Measurements from ENCODE around the gene CTDSPL2.

The CTDSPL2 gene

GRCh38 chr15:44519537-44519936 is 92.1 kb downstream of the CTDSPL2 start:
- TF ChIP-seq GATA3 (IDR thresholded peaks at IDR 0.05; ENCODE audit: low read depth, low read length) (no peak), GATA2 (IDR thresholded peaks at IDR 0.05; ENCODE audit: low read depth, low read length) (no peak)

- TF ChIP-seq GATA3 (IDR thresholded peaks at IDR 0.05; ENCODE audit: low read depth, low read length) (no peak), GATA2 (IDR thresholded peaks at IDR 0.05; ENCODE audit: low read depth, low read length) (no peak)
These were observed 97.6 kb downstream of the CTDSPL2 start for GRCh38 chr15:44525018-44525417.

GRCh38 chr15:44527241-44527640 is 99.8 kb downstream of the CTDSPL2 start:
- no peak for TF ChIP-seq GATA3 (IDR thresholded peaks at IDR 0.05; ENCODE audit: low read depth, low read length)
- no peak for TF ChIP-seq GATA2 (IDR thresholded peaks at IDR 0.05; ENCODE audit: low read depth, low read length)

- TF ChIP-seq GATA3 (IDR thresholded peaks at IDR 0.05; ENCODE audit: low read depth, low read length): no peak
These were observed 102.6 kb downstream of the CTDSPL2 start for GRCh38 chr15:44529864-44530604.

GRCh38 chr15:44530653-44531052 is 103.2 kb downstream of the CTDSPL2 start:
- TF ChIP-seq GATA2 (IDR thresholded peaks at IDR 0.05; ENCODE audit: low read depth, low read length): no peak
- TF ChIP-seq GATA3 (IDR thresholded peaks at IDR 0.05; ENCODE audit: low read depth, low read length): no peak

GRCh38 chr15:44532689-44533088 is 105.3 kb downstream of the CTDSPL2 start:
- no peak for TF ChIP-seq GATA3 (IDR thresholded peaks at IDR 0.05; ENCODE audit: low read depth, low read length)
- TF ChIP-seq GATA2 (IDR thresholded peaks at IDR 0.05; ENCODE audit: low read depth, low read length): no peak

GRCh38 chr15:44535092-44535491 is 107.7 kb downstream of the CTDSPL2 start:
- TF ChIP-seq GATA2 (IDR thresholded peaks at IDR 0.05; ENCODE audit: low read depth, low read length) (no peak), GATA3 (IDR thresholded peaks at IDR 0.05; ENCODE audit: low read depth, low read length) (no peak)

GRCh38 chr15:44535523-44536301 is 108.3 kb downstream of the CTDSPL2 start:
- TF ChIP-seq GATA3 (IDR thresholded peaks at IDR 0.05; ENCODE audit: low read depth, low read length) (no peak), GATA2 (IDR thresholded peaks at IDR 0.05; ENCODE audit: low read depth, low read length) (no peak)

- TF ChIP-seq GATA2 (IDR thresholded peaks at IDR 0.05; ENCODE audit: low read depth, low read length) (no peak), GATA3 (IDR thresholded peaks at IDR 0.05; ENCODE audit: low read depth, low read length) (no peak)
These were observed 109.0 kb downstream of the CTDSPL2 start for GRCh38 chr15:44536302-44536961.

GRCh38 chr15:44536962-44537734 is 109.7 kb downstream of the CTDSPL2 start, which contains the start of gene EIF3J:
Gene EIF3J, plus strand, starts transcription at chr15:44537147. Its CDS starts 48 bp downstream, at chr15:44537195.
- no peak for TF ChIP-seq GATA2 (IDR thresholded peaks at IDR 0.05; ENCODE audit: low read depth, low read length)
- no peak for TF ChIP-seq GATA3 (IDR thresholded peaks at IDR 0.05; ENCODE audit: low read depth, low read length)

GRCh38 chr15:44537735-44538240 is 110.4 kb downstream of the CTDSPL2 start:
- no peak for TF ChIP-seq GATA2 (IDR thresholded peaks at IDR 0.05; ENCODE audit: low read depth, low read length)
- no peak for TF ChIP-seq GATA3 (IDR thresholded peaks at IDR 0.05; ENCODE audit: low read depth, low read length)

GRCh38 chr15:44541282-44541958 is 114.0 kb downstream of the CTDSPL2 start:
- TF ChIP-seq GATA2 (IDR thresholded peaks at IDR 0.05; ENCODE audit: low read depth, low read length): no peak
- no peak for TF ChIP-seq GATA3 (IDR thresholded peaks at IDR 0.05; ENCODE audit: low read depth, low read length)

GRCh38 chr15:44542596-44542995 is 115.2 kb downstream of the CTDSPL2 start:
- no peak for TF ChIP-seq GATA2 (IDR thresholded peaks at IDR 0.05; ENCODE audit: low read depth, low read length)
- TF ChIP-seq GATA3 (IDR thresholded peaks at IDR 0.05; ENCODE audit: low read depth, low read length): no peak

Data from SH-SY5Y (cell line).